Measurements from ENCODE around the gene GNG12.

Gene GNG12

GRCh38 chr1:67832737-67833601 lies at the start of gene GNG12:
Gene GNG12, minus strand, starts transcription at chr1:67833467. Its CDS starts 125,781 bp downstream, at chr1:67707686.
- DNase-seq (ENCODE audit: low read depth, low spot score), result no peak

DNA sequence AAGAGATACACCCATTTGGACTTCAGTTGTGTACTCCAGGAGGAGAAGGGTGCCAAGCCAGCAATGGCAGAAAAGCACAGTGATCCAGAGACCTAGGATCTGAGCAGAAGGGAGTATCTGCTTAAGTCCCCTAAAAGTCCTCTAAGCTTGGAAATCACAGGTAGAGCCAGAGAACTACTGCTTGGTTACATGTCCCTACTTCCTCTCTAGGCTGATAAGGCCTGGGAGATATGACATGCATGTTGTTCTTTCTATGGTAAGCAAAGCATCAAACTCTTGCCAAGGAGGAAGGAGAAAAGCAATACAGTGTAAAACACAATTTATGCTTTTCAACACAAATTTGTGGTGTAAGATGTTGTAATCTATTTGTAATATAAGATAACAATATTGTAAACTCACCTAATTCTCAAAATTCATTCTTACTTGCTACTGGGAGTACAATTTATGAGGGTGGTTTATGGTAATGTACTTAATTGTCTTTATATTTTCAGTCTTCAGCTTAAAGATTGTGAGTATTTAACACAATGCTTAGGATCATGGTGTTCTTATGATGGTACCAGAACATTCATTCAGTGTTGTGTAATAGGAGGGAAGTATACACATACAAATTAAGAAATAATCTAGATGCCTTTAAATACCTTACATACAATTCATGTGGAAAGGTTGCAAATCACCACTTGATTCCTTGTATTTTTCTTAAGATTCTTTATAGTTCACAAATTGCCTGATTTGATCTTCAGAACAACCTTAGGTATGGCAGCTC lies 49.1 kb upstream of the GNG12 start:
- DNase-seq (ENCODE audit: low read depth, low spot score), result no peak

DNA sequence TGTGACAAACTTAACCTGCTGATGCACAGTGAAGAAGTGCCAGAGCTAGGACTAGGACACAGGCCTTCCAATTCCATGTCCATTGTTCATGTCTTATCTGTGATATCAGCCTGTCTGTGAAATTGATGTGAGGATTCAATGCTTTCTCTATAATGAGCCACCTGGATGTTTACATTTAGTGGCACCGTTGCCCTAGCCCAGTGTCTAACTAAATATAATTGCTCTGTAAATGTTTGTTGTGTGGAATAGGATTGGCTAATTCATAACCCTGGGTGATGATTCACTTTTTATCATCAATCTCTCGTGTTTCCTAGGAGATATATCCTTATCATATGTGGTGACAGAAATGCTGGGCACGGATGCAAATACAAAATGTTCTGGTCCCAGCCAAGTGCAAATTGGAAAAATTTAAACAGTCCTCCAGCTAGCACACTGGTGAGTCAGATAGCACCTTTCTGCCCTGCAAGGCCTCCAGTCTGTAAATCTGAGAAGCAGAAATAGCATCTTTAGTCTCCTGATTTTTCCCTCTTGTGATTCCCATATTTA lies 46.9 kb upstream of the GNG12 start:
- DNase-seq (ENCODE audit: low read depth, low spot score), result no peak

- no peak for DNase-seq (ENCODE audit: low read depth, low spot score)
Measured at GRCh38 chr1:67879485-67879884, 46.2 kb upstream of the GNG12 start.

- no peak for DNase-seq (ENCODE audit: low read depth, low spot score)
Measured at GRCh38 chr1:67874501-67875111, 41.3 kb upstream of the GNG12 start.

DNA sequence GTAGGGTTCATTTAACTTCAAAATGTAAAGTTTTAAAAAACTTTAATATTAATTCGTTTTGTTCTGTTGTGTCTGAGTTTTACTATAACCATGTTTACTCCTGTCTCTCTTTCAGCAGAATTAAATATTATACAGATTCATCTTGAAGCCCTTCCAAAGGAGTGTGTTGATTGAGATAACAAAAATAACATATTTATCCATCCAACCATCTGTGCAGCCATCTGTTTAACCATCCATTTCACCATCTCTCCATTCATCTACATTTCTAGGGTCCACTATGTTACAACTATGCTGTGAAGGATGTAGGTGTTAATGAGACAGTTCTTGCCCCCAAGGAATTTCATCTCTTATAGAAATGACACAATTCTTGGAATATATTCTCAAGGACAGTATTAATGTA lies 36.0 kb upstream of the GNG12 start:
- DNase-seq (ENCODE audit: low read depth, low spot score), result no peak

- DNase-seq (ENCODE audit: low read depth, low spot score), result no peak
Measured at GRCh38 chr1:67863637-67864036, 30.4 kb upstream of the GNG12 start.

GRCh38 chr1:67862685-67863084 lies 29.4 kb upstream of the GNG12 start:
- no peak for DNase-seq (ENCODE audit: low read depth, low spot score)

GRCh38 chr1:67861856-67862516 lies 28.7 kb upstream of the GNG12 start:
- no peak for DNase-seq (ENCODE audit: low read depth, low spot score)

GRCh38 chr1:67860776-67861175 lies 27.5 kb upstream of the GNG12 start:
- DNase-seq (ENCODE audit: low read depth, low spot score), result no peak

- no peak for DNase-seq (ENCODE audit: low read depth, low spot score)
Measured at GRCh38 chr1:67856921-67857320, 23.7 kb upstream of the GNG12 start.

GRCh38 chr1:67855961-67856360 lies 22.7 kb upstream of the GNG12 start:
- DNase-seq (ENCODE audit: low read depth, low spot score), result no peak

- no peak for DNase-seq (ENCODE audit: low read depth, low spot score)
Measured at GRCh38 chr1:67855444-67855843, 22.2 kb upstream of the GNG12 start.

DNA sequence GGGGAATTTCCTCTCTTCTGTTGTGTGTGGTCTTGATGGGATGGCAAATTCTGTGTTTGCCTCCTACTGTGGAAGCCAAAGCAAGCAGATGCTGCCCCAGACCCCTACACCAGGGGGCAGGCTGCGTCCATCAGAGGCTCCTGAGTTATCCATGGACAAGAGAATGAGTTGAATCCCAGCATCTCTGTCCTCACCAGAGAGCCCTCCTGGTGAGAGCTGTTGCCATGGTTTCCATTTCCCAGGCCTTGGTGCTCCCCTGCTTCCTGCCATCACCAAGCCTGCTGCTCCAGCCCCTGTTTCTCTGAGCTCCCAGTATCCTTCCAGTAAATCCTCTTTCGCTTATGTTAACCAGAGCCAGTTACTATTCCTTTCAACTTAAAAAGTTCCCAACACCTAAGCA lies 20.4 kb upstream of the GNG12 start:
- peak; percentile 90 for DNase-seq (ENCODE audit: low read depth, low spot score)

DNA sequence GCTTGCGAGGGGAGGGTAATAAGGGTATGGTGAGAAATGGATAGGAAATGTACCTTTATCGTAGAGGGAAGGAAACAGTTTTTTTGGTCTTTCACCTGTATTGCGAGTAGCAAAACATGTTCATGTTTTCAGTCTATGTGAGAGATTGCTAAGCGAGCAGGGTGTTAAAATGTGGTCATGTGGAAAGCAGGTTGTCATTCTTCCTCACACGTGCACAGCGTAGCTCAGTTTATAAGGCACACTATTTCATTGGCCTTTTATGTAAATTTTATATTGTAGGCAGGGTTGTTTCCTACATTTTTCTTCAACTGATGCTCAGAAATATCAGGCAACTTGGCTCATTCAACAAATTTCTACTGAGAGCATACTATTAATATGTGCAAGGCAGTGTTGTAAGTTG lies 18.5 kb upstream of the GNG12 start:
- DNase-seq (ENCODE audit: low read depth, low spot score), result no peak

DNA sequence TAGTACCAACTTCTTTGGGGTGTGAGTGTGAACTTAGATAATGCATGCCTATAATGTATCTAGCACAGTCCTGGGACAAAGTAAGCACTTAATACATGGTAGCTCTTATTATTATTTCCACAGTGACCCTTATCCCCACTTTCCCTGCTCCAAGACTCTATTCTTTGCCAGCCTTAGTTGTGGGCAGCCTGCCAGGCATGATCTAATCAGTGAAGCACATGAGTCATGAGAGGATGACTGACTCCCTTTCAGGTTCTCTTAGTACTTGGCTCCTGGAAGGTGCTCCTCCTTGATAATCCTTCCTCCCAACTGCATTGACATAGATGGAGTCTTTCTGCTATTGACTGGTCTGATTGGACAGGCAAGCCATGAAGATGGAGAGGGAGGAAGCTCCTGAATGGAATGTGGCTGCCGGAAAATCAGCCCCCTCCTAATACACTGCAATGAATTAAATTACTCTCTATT lies 17.4 kb upstream of the GNG12 start:
- DNase-seq (ENCODE audit: low read depth, low spot score), result no peak

DNA sequence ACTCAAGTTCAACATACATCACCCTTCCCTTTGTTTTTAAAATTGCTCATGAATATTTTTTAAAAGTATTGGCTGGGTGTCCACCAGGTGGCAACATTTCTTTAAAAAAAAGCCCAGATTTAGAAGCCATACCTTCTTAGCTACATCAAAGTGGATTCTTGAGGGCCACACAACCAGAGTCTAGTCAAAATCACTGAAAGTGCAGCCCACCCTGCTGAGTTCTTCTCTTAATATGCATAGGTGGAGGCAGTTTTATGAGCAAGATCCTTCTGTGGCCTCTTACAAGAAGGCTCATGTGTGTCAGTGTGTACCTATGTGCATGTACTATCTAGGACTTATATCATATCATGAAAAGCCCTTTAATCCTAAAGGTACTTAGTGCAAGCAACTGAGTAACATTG lies 16.9 kb upstream of the GNG12 start:
- DNase-seq (ENCODE audit: low read depth, low spot score), result no peak

DNA sequence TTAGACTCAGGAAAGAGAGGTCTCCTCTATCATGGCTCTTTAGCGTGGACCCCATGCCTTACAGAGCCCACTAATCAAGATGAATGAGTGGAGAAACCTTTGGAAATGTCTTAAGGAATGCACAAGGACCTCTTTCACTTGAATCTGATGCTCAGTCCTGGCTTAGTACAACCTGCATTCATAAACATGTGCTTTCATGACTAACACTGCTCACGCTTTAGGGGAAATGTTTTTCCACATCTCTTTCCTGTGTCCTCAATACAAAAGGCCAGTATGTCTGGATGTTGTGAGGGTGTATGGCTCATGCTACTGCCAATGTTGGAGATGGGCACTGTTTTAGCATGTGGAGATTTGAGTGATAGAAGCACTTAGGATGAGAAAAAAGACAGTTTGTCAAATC lies 14.2 kb upstream of the GNG12 start:
- no peak for DNase-seq (ENCODE audit: low read depth, low spot score)

DNA sequence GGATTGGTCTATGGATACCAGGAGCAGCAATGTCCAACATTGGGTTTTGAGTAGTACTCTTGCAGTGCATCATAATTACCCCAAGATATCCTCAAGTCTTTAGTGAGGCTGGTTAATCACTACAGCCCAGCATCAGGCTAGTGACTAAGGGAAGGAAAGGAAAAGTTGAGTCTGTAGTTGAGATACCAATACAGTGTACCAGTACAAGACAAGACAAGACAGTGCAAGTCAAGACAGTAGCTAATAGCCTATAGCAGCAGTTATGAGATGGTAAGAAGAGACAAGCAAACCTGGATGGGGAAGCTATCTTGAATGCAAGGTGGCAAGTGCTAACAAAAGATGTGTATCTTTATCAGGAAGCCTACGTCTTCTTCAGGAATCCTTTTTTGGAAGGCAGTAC lies 13.3 kb upstream of the GNG12 start:
- no peak for DNase-seq (ENCODE audit: low read depth, low spot score)

GRCh38 chr1:67844988-67845387 lies 11.7 kb upstream of the GNG12 start:
- DNase-seq (ENCODE audit: low read depth, low spot score), result no peak

- no peak for DNase-seq (ENCODE audit: low read depth, low spot score)
Measured at GRCh38 chr1:67843746-67844145, 10.5 kb upstream of the GNG12 start.

- no peak for DNase-seq (ENCODE audit: low read depth, low spot score)
Measured at GRCh38 chr1:67843331-67843730, 10.1 kb upstream of the GNG12 start.
